GM12873 (cell line): ENCODE results near the gene BRSK2.

Experiments used
- TF ChIP-seq, protein P1 (sequence below): IDR thresholded peaks from 2 replicates; pipeline ENCODE4 v1.5.1; 2012; ENCODE audit warnings: low read depth, mild to moderate bottlenecking, moderate library complexity, low read length, control low read depth; ENCODE audit not compliant: insufficient read depth; ENCODE audit errors: missing control alignments

Gene BRSK2

DNA sequence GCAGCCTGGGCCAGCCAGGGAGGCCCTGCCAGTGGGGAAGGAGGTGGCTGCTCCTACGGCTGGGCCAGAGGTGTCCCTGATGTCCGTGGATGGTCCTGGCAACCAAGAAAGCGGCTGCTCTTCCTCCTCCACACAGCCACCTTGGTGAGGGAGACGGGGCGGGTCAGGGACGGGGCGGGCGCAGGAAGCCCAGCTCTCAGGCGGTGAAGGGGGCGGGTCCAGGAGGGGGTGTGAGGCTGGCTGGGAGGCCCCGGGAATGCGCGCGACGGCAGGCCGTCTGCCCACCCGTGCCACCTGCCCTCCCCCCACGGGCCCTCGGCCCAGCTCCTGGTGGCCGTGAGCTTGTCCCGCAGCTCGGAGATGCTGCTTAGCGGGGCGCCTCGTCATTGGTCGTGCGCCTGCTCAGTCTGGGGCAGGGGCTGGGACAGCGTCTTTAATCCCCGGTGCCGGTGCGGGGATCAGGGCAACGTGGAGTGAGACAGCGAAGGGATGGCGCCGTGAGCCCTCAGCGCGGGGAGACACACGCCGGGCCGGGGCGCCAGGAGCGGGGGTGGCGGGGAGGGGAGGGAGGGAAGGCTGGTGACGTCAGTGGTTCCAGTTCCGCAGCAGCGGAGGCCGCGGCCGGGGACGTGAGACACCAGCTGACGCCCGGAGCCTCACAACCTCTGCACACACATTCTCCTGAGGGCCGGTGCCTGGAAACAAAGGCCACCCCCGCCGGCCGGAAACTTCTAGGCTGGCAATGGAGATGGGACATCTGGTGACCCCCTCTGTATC lies 6.7 kb upstream of the BRSK2 start:
- TF ChIP-seq, protein P1, sequence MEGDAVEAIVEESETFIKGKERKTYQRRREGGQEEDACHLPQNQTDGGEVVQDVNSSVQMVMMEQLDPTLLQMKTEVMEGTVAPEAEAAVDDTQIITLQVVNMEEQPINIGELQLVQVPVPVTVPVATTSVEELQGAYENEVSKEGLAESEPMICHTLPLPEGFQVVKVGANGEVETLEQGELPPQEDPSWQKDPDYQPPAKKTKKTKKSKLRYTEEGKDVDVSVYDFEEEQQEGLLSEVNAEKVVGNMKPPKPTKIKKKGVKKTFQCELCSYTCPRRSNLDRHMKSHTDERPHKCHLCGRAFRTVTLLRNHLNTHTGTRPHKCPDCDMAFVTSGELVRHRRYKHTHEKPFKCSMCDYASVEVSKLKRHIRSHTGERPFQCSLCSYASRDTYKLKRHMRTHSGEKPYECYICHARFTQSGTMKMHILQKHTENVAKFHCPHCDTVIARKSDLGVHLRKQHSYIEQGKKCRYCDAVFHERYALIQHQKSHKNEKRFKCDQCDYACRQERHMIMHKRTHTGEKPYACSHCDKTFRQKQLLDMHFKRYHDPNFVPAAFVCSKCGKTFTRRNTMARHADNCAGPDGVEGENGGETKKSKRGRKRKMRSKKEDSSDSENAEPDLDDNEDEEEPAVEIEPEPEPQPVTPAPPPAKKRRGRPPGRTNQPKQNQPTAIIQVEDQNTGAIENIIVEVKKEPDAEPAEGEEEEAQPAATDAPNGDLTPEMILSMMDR: no peak

- TF ChIP-seq, protein P1: no peak
These were observed 5.3 kb upstream of the BRSK2 start for GRCh38 chr11:1384199-1384970.

DNA sequence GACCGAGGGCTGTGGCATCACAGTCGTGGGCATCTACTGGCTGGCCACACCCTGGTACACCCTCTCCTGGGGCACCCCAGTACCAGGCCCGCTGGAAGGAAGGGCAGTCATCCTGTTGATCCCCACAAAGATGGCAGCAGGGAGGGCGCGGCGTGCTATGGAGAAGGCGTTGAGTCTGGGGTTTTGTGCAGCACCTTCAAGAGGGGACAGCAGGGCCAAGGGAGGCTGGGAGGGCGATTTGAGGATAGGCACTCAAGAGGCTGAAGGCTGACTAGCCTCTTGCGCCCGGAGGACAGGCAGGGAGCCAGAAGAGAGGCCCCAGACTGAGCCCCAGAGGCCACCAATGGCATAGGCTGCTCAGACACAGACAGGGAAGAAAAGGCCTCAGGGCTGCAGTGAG lies 2.2 kb upstream of the BRSK2 start:
- TF ChIP-seq, protein P1: no peak

DNA sequence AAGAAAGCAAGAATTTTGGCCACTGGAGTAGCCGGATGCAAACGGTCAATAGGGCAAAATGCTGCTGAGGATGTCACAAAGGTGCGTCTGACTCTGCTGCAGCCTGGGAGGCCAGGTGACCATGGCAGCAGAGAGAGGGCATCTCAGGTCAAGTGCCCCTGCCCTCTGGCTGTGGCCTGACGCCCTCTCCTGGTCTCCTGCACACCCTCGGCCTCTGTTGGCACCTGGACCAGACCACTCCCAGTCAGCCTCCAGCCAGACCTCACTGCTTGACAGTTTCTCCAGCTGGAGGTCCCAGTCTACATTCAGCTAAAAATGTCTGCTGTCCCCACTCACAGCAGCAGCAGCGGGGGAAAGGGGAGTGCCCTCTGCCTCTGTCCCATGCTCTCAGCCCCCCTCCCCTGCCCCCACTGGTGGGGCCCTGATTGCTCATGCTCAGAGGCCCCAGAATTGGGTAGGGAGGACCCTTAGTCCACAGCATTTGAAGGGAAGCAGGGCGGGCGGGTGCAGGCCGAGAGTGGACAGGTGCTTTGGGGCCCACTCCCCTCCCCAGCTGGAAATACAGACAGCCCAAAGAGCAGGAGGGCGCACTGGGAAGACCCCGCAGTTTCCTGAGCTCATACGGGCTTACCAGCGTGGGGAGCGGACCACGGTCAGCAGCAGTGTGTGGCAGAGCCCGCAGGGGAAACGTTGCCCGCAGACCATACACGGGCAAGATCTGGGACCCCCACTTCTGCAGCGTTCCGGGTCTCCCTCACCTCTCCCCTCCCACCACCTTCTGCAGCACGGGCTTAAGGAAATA lies 1.6 kb upstream of the BRSK2 start:
- TF ChIP-seq, protein P1: no peak

GRCh38 chr11:1388763-1389102 lies 1.0 kb upstream of the BRSK2 start:
- TF ChIP-seq, protein P1: no peak

- TF ChIP-seq, protein P1: no peak
These were observed 417 bp upstream of the BRSK2 start for GRCh38 chr11:1389103-1389931.
